GM06990 (cell line): Measurements from ENCODE around the gene COL17A1.

ENCODE experiments used
- DNase-seq: peaks from one replicate; pipeline ENCODE4 v3.0.0-alpha.2; 2011; ENCODE audit not compliant: insufficient read length; ENCODE audit errors: extremely low read depth
- H3K27me3 ChIP-seq: replicated peaks from 2 replicates; pipeline ENCODE4 v1.6.0; 2011; ENCODE audit warnings: low read length; ENCODE audit not compliant: control insufficient read depth, insufficient read depth
- H3K36me3 ChIP-seq: 2 replicates; pipeline ENCODE4 v1.5.1; 2011; ENCODE audit warnings: low read length; ENCODE audit not compliant: control insufficient read depth, insufficient read depth
- H3K4me3 ChIP-seq: replicated peaks from 2 replicates; pipeline ENCODE4 v1.5.1; 2011; ENCODE audit warnings: low read depth, mild to moderate bottlenecking, control low read depth, low read length
- TF ChIP-seq, protein P1 (sequence below): IDR thresholded peaks from 2 replicates; pipeline ENCODE4 v1.5.1; 2011; ENCODE audit warnings: low read length, control low read depth, mild to moderate bottlenecking, inconsistent platforms; ENCODE audit not compliant: insufficient read depth, poor library complexity, severe bottlenecking

Gene COL17A1

DNA sequence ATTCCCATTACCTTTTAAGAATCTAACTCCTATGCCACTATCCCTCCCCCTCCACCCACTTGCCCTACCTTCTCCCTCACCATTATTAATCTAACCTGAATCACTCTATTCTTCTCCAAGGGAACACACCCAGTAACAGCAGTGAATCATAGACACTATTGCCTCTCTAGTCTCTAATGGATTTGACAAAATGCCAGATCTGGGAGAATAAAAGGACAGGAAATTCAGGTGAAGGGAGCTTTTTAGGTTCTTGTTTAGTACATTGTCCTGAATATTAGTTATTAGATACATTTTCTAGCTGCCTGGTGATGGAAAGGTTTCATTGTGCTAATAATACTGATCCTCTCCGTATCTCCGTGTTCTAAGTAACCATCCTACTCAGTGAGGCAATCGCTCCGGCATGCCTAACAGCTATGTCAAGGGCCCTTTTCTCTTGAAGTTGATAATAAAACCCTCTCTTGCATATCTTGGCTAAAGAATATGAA is 32.2 kb upstream of the COL17A1 start:
- H3K27me3 ChIP-seq = no peaks in the 10 kb centered on the region
- no peaks in the 10 kb centered on the region for H3K36me3 ChIP-seq
- TF ChIP-seq, protein P1, sequence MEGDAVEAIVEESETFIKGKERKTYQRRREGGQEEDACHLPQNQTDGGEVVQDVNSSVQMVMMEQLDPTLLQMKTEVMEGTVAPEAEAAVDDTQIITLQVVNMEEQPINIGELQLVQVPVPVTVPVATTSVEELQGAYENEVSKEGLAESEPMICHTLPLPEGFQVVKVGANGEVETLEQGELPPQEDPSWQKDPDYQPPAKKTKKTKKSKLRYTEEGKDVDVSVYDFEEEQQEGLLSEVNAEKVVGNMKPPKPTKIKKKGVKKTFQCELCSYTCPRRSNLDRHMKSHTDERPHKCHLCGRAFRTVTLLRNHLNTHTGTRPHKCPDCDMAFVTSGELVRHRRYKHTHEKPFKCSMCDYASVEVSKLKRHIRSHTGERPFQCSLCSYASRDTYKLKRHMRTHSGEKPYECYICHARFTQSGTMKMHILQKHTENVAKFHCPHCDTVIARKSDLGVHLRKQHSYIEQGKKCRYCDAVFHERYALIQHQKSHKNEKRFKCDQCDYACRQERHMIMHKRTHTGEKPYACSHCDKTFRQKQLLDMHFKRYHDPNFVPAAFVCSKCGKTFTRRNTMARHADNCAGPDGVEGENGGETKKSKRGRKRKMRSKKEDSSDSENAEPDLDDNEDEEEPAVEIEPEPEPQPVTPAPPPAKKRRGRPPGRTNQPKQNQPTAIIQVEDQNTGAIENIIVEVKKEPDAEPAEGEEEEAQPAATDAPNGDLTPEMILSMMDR = no peak
- DNase-seq = no peak
- no peak overlapping the region for H3K4me3 ChIP-seq

- H3K36me3 ChIP-seq = no peaks in the 10 kb centered on the region
- TF ChIP-seq, protein P1 = no peak
- no peaks in the 10 kb centered on the region for H3K27me3 ChIP-seq
- DNase-seq = no peak
- H3K4me3 ChIP-seq = no peak overlapping the region
Measured at GRCh38 chr10:104113376-104113956, 27.8 kb upstream of the COL17A1 start.

GRCh38 chr10:104109908-104110662 is 24.4 kb upstream of the COL17A1 start:
- TF ChIP-seq, protein P1 = no peak
- Histone ChIP-seq H3K36me3 (no peaks in the 10 kb centered on the region), H3K27me3 (no peaks in the 10 kb centered on the region), H3K4me3 (no peak overlapping the region)
- no peak for DNase-seq

- H3K36me3 ChIP-seq = no peaks in the 10 kb centered on the region
- TF ChIP-seq, protein P1 = no peak
- H3K27me3 ChIP-seq = no peaks in the 10 kb centered on the region
- H3K4me3 ChIP-seq = no peak overlapping the region
- DNase-seq = no peak
Measured at GRCh38 chr10:104104926-104105325, 19.2 kb upstream of the COL17A1 start.

- no peaks in the 10 kb centered on the region for H3K36me3 ChIP-seq
- DNase-seq = no peak
- no peaks in the 10 kb centered on the region for H3K27me3 ChIP-seq
- no peak overlapping the region for H3K4me3 ChIP-seq
- TF ChIP-seq, protein P1 = no peak
Measured at GRCh38 chr10:104104418-104104817, 18.7 kb upstream of the COL17A1 start.

- Histone ChIP-seq H3K27me3 (no peaks in the 10 kb centered on the region), H3K4me3 (no peak overlapping the region), H3K36me3 (no peaks in the 10 kb centered on the region)
- DNase-seq = no peak
- TF ChIP-seq, protein P1 = no peak
Measured at GRCh38 chr10:104103956-104104355, 18.3 kb upstream of the COL17A1 start.
